Neuronal stem cell (in vitro differentiated cells): ENCODE measurements around the gene SLC38A2.

ENCODE experiments used
- DNase-seq: peaks from one replicate; pipeline ENCODE4 v3.0.0-alpha.2; 2013; ENCODE audit warnings: low spot score
- H2AFZ ChIP-seq: one replicate; pipeline ENCODE4 v1.6.1; 2013; ENCODE audit warnings: mild to moderate bottlenecking, low read length, inconsistent platforms
- H2AK5ac ChIP-seq: 2 replicates; pipeline ENCODE4 v1.6.1; 2013; ENCODE audit warnings: low read depth, mild to moderate bottlenecking, inconsistent platforms, low read length, moderate library complexity, mixed read lengths
- H2BK120ac ChIP-seq: 2 replicates; pipeline ENCODE4 v1.6.1; 2013; ENCODE audit warnings: low read depth, mild to moderate bottlenecking, inconsistent platforms, low read length, moderate library complexity, mixed read lengths
- H2BK12ac ChIP-seq: one replicate; pipeline ENCODE4 v1.6.1; 2013; ENCODE audit warnings: low read length, inconsistent platforms
- H2BK15ac ChIP-seq: 2 replicates; pipeline ENCODE4 v1.6.1; 2013; ENCODE audit warnings: mild to moderate bottlenecking, low read length, inconsistent platforms, mixed read lengths
- H2BK5ac ChIP-seq: one replicate; pipeline ENCODE4 v1.6.1; 2013; ENCODE audit warnings: inconsistent platforms, mild to moderate bottlenecking, low read length, moderate library complexity
- H3K14ac ChIP-seq: one replicate; pipeline ENCODE4 v1.6.1; 2013; ENCODE audit warnings: low read length, inconsistent platforms
- H3K18ac ChIP-seq: 2 replicates; pipeline ENCODE4 v1.6.1; 2013; ENCODE audit warnings: low read length, inconsistent platforms
- H3K23ac ChIP-seq: 2 replicates; pipeline ENCODE4 v1.6.1; 2013; ENCODE audit warnings: low read depth, mild to moderate bottlenecking, mixed read lengths, low read length, inconsistent platforms; ENCODE audit not compliant: poor library complexity
- H3K27ac ChIP-seq: replicated peaks from 3 replicates; pipeline ENCODE4 v1.5.1; 2013; ENCODE audit warnings: low read length, inconsistent platforms
- H3K27me3 ChIP-seq, 3 experiments: 2 replicates each; pipeline ENCODE4 v1.6.1; 2013; ENCODE audit warnings: low read length in 3 of 3, mild to moderate bottlenecking in 2 of 3, inconsistent platforms in 1 of 3, low read depth in 1 of 3, mixed read lengths in 1 of 3, moderate library complexity in 1 of 3; ENCODE audit not compliant: control insufficient read depth in 3 of 3, insufficient read depth in 3 of 3
- H3K36me3 ChIP-seq, 2 donors: replicated peaks in 1 of 2; 2 replicates each; pipeline ENCODE4 v1.6.1; 2013; ENCODE audit warnings: low read length in 2 of 2; ENCODE audit not compliant: control insufficient read depth in 2 of 2, insufficient read depth in 2 of 2
- H3K4ac ChIP-seq: 2 replicates; pipeline ENCODE4 v1.6.1; 2013; ENCODE audit warnings: inconsistent platforms, mild to moderate bottlenecking, low read length, moderate library complexity
- H3K4me1 ChIP-seq, 2 donors: 1 replicate in 1 of 2; 2 replicates in 1 of 2; pipeline ENCODE4 v1.6.1; 2013; ENCODE audit warnings: low read length in 2 of 2, low read depth in 1 of 2; ENCODE audit not compliant: control insufficient read depth in 2 of 2, insufficient read depth in 1 of 2
- H3K4me2 ChIP-seq: one replicate; pipeline ENCODE4 v1.6.1; 2013; ENCODE audit warnings: mild to moderate bottlenecking, low read length, inconsistent platforms; ENCODE audit not compliant: insufficient read depth, poor library complexity, severe bottlenecking
- H3K4me3 ChIP-seq, 2 donors: 2 replicates each; pipeline ENCODE4 v1.5.1; 2013; ENCODE audit warnings: low read length in 2 of 2, mild to moderate bottlenecking in 2 of 2, inconsistent platforms in 1 of 2, moderate library complexity in 1 of 2
- H3K79me1 ChIP-seq: one replicate; pipeline ENCODE4 v1.6.1; 2013; ENCODE audit warnings: low read depth, mild to moderate bottlenecking, inconsistent platforms, low read length, moderate library complexity
- H3K9ac ChIP-seq: one replicate; pipeline ENCODE4 v1.6.1; 2013; ENCODE audit warnings: mild to moderate bottlenecking, low read depth, low read length, inconsistent platforms; ENCODE audit not compliant: poor library complexity
- H3K9me3 ChIP-seq, 2 donors: replicated peaks in 1 of 2; 2 replicates each; pipeline versions ENCODE3 to v1.6.1; 2013; ENCODE audit warnings: low read length in 2 of 2, mild to moderate bottlenecking in 2 of 2, inconsistent platforms in 1 of 2, low read depth in 1 of 2, mixed read lengths in 1 of 2, moderate library complexity in 1 of 2; ENCODE audit not compliant: control insufficient read depth in 2 of 2, insufficient read depth in 1 of 2
- H4K8ac ChIP-seq: one replicate; pipeline ENCODE4 v1.6.1; 2013; ENCODE audit warnings: low read depth, mild to moderate bottlenecking, inconsistent platforms, low read length, moderate library complexity
- H4K91ac ChIP-seq: one replicate; pipeline ENCODE4 v1.6.1; 2013; ENCODE audit warnings: low read length, low read depth, mild to moderate bottlenecking, inconsistent platforms; ENCODE audit not compliant: poor library complexity
- WGBS, 2 donors: extraction: QIAGEN DNeasy Blood & Tissue Kit; methylation state at CpG; one replicate each; pipeline ENCODE4 v1.1.7; 2013; ENCODE audit warnings: missing lambda C conversion rate in 2 of 2, mixed read lengths in 1 of 2; ENCODE audit not compliant: insufficient read length in 2 of 2, insufficient replicate concordance in 1 of 2; ENCODE audit errors: extremely low coverage in 2 of 2; 5-methylcytosine and 5-hydroxymethylcytosine counted together

The SLC38A2 gene

GRCh38 chr12:46380881-46381280 lies 8.3 kb upstream of the SLC38A2 start:
- H2AK5ac ChIP-seq = no peak overlapping the region
- no peak overlapping the region for H2BK15ac ChIP-seq
- peaks cover 2% of the 10 kb centered on the region for H3K79me1 ChIP-seq
- no peak overlapping the region for H3K27ac ChIP-seq
- H3K4me2 ChIP-seq = no peak overlapping the region
- peaks cover 2 to 3% of the 10 kb centered on the region in 2 donors for H3K9me3 ChIP-seq
- no peak overlapping the region for H4K91ac ChIP-seq
- no peak for DNase-seq
- no peak overlapping the region for H3K4me3 ChIP-seq
- H2AFZ ChIP-seq = no peak overlapping the region
- H3K27me3 ChIP-seq = peaks cover 0 to 21% (median 0%) of the 10 kb centered on the region in 3 experiments
- no peak overlapping the region for H2BK120ac ChIP-seq
- no peak overlapping the region for H3K9ac ChIP-seq
- peaks cover 0 to 6% of the 10 kb centered on the region in 2 donors for H3K4me1 ChIP-seq
- no peaks in the 10 kb centered on the region for H3K36me3 ChIP-seq
- no CpG with 5 or more reads among the region's 1 CpG for WGBS, 2 donors
- H3K23ac ChIP-seq = no peak overlapping the region
- no peak overlapping the region for H2BK5ac ChIP-seq
- no peak overlapping the region for H3K4ac ChIP-seq
- H3K14ac ChIP-seq = no peak overlapping the region
- H4K8ac ChIP-seq = no peak overlapping the region
- no peak overlapping the region for H3K18ac ChIP-seq
- no peak overlapping the region for H2BK12ac ChIP-seq

DNA sequence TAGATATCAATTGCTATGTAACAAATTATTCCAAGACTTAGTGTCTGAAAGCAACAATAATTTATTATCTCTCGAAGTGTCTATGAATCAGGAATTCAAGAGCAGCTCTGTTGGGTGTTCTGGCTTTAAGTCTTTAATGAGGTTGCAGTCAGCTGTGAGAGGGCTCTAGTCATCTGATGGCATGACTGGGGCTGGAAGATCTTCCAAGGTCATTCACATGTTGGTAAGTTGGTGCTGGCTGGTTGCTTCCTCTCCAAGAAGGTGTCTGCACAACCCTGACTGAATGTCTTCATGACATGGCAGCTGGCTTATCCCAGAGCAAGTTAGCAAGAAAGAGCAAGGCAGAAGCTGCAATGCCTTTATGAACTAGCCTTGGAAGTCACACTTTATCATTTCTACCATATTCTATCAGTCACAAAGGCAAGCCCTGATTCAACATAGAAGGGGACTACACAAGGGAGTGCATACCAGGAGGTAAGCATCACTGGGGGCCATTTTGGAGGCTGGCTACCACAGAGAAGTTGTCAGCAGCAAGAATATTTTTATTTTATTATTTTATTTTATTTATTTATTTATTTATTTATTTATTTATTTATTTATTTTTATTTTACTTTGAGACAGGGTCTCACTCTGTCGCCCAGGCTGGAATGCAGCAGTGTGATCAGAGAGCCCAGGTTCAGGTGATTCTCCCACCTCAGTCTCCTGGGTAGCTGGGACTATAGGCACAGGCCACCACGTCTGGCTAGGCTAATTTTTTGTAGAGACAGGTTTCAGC lies 7.6 kb upstream of the SLC38A2 start:
- no peak for DNase-seq
- no peak overlapping the region for H3K14ac ChIP-seq
- peaks cover 0 to 2% of the 10 kb centered on the region in 2 donors for H3K4me1 ChIP-seq
- no peak overlapping the region for H3K4me3 ChIP-seq
- no peak overlapping the region for H3K4me2 ChIP-seq
- no peak overlapping the region for H3K18ac ChIP-seq
- peaks cover 2 to 3% of the 10 kb centered on the region in 2 donors for H3K9me3 ChIP-seq
- no peak overlapping the region for H3K9ac ChIP-seq
- no peak overlapping the region for H4K91ac ChIP-seq
- H2BK5ac ChIP-seq = no peak overlapping the region
- H2BK15ac ChIP-seq = no peak overlapping the region
- H3K27ac ChIP-seq = no peak overlapping the region
- H4K8ac ChIP-seq = no peak overlapping the region
- H3K79me1 ChIP-seq = peaks cover 2% of the 10 kb centered on the region
- H3K36me3 ChIP-seq = no peaks in the 10 kb centered on the region
- no peak overlapping the region for H3K4ac ChIP-seq
- H2BK12ac ChIP-seq = no peak overlapping the region
- peaks cover 0 to 21% (median 0%) of the 10 kb centered on the region in 3 experiments for H3K27me3 ChIP-seq
- H2AK5ac ChIP-seq = no peak overlapping the region
- no CpG with 5 or more reads among the region's 3 CpGs for WGBS, 2 donors
- no peak overlapping the region for H3K23ac ChIP-seq
- no peak overlapping the region for H2BK120ac ChIP-seq
- H2AFZ ChIP-seq = no peak overlapping the region

DNA sequence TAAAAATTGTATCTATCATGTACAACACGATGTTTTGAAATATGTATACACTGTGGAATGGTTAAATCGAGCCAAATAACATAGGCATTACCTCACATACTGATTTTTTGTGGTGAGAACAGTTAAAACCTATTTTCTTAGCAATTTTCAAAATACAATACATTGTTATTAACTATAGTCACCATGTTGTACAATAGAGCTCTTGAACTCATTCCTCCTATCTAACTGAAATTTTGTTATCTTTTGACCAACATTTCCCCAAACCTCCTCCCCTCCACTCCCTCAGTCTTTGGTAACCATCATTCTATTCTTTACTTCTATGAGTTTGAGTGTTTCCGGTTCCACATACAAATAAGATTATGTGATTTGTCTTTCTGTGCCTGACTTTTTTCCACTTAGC lies 6.8 kb upstream of the SLC38A2 start:
- H2BK12ac ChIP-seq = no peak overlapping the region
- no peak overlapping the region for H4K8ac ChIP-seq
- H3K4me3 ChIP-seq = no peak overlapping the region
- DNase-seq = no peak
- H3K9me3 ChIP-seq = peaks cover 2 to 3% of the 10 kb centered on the region in 2 donors
- H3K18ac ChIP-seq = no peak overlapping the region
- peaks cover 0 to 25% (median 0%) of the 10 kb centered on the region in 3 experiments for H3K27me3 ChIP-seq
- H3K9ac ChIP-seq = no peak overlapping the region
- no peaks in the 10 kb centered on the region for H3K36me3 ChIP-seq
- H2AFZ ChIP-seq = no peak overlapping the region
- no peak overlapping the region for H2BK15ac ChIP-seq
- no peak overlapping the region for H2BK120ac ChIP-seq
- peaks cover 2% of the 10 kb centered on the region for H3K79me1 ChIP-seq
- no peak overlapping the region for H3K14ac ChIP-seq
- H3K4me2 ChIP-seq = no peak overlapping the region
- no peak overlapping the region for H2BK5ac ChIP-seq
- H3K4ac ChIP-seq = no peak overlapping the region
- H4K91ac ChIP-seq = no peak overlapping the region
- no peak overlapping the region for H3K23ac ChIP-seq
- no peak overlapping the region for H2AK5ac ChIP-seq
- no CpG with 5 or more reads among the region's 3 CpGs for WGBS, 2 donors
- H3K4me1 ChIP-seq = peaks cover 0 to 2% of the 10 kb centered on the region in 2 donors
- H3K27ac ChIP-seq = no peak overlapping the region

- no CpG with 5 or more reads among the region's 1 CpG for WGBS, 2 donors
- Histone ChIP-seq H3K4me1 (peaks cover 0 to 7% of the 10 kb centered on the region in 2 donors), H3K4me2 (no peak overlapping the region), H2BK15ac (no peak overlapping the region), H2BK12ac (no peak overlapping the region), H3K14ac (no peak overlapping the region), H4K8ac (no peak overlapping the region), H3K9ac (no peak overlapping the region), H3K27ac (no peak overlapping the region), H4K91ac (no peak overlapping the region), H3K27me3 (peaks cover 0 to 33% (median 0%) of the 10 kb centered on the region in 3 experiments), H3K18ac (no peak overlapping the region), H2AFZ (no peak overlapping the region), H2BK5ac (no peak overlapping the region), H2BK120ac (no peak overlapping the region), H3K4me3 (no peak overlapping the region), H3K9me3 (peaks cover 2 to 3% of the 10 kb centered on the region in 2 donors), H3K23ac (no peak overlapping the region), H3K79me1 (no peaks in the 10 kb centered on the region), H2AK5ac (no peak overlapping the region), H3K36me3 (no peaks in the 10 kb centered on the region), H3K4ac (no peak overlapping the region)
- no peak for DNase-seq
Observed at GRCh38 chr12:46378530-46378929, 6.0 kb upstream of the SLC38A2 start.
